DOHH2 (cell line): ENCODE measurements around the gene BCAS1.

Experiments
- CTCF ChIP-seq: fragments of 200-600 bp; sonication (generic); IDR thresholded peaks from one replicate; pipeline ENCODE4 v1.5.1; 2014; ENCODE audit warnings: antibody characterized with exemption, mild to moderate bottlenecking, low read depth, low read length; ENCODE audit not compliant: poor library complexity, severe bottlenecking
- EZH2phosphoT487 ChIP-seq: fragments of 200-600 bp; sonication (generic); IDR thresholded peaks from 2 replicates; pipeline ENCODE4 v1.6.1; 2017; ENCODE audit warnings: borderline replicate concordance, mild to moderate bottlenecking, antibody characterized with exemption, low read length, moderate library complexity, mixed read lengths

DNA sequence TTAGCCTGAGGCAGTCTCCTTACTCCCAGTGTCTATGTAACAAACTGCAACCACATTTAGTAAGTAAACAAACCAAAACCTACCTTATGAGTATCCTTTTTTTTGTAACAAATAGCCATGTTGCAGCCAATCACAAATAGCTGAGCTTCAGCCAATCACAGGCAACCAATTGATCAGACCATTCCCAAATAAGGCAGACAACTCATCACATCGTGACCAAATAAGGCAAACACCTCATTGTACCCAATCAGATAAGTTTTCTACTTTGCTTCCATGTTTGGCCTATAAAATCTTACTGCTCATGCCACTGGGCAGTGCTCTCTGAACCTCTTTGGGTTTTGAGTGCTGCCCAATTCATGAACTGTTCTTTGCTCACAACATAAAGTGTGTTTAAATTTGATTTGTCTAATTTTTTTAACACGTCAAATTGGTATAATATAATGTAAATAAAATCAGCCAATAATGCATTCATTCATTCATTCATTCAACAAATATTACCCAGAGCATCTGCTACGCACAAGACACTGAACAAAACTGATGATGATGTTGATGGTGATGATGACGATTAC, 117.8 kb downstream of the BCAS1 start:
- TF ChIP-seq CTCF (no peak), EZH2phosphoT487 (no peak)
